HepG2 (cell line): ENCODE data around the gene HDAC4. TPM values are rescaled to one million over a fixed set of nuclear protein-coding genes. Genes with fewer than 3 reads are reported as not detected.

Source experiments
- ATF2 ChIP-seq: sonication (generic); formaldehyde crosslinking; IDR thresholded peaks from 2 replicates; pipeline ENCODE4 v1.4.0; 2020; ENCODE audit warnings: missing genetic modification reagents
- CBX5 ChIP-seq: sonication (generic); formaldehyde crosslinking; IDR thresholded peaks from 2 replicates; pipeline ENCODE4 v1.4.0; 2020; ENCODE audit warnings: missing genetic modification reagents, borderline replicate concordance
- EHMT2 ChIP-seq: fragments of 200-600 bp; sonication (generic); IDR thresholded peaks from 2 replicates; pipeline ENCODE4 v1.7.0; 2017; ENCODE audit warnings: antibody characterized with exemption, low read depth, low read length, borderline replicate concordance
- FOXK2 ChIP-seq: fragments of 450-650 bp; IDR thresholded peaks from 2 replicates; pipeline ENCODE4 v1.6.1; 2016
- FOXP1 ChIP-seq, 2 experiments: fragments of 450-650 bp in 1 of 2; IDR thresholded peaks; 2 replicates each; pipeline ENCODE4 v1.6.1; 2017 to 2018; ENCODE audit warnings: antibody characterized with exemption in 1 of 2
- GFI1 ChIP-seq: sonication (generic); formaldehyde crosslinking; IDR thresholded peaks from 2 replicates; pipeline ENCODE4 v1.5.0; 2020; ENCODE audit warnings: missing genetic modification reagents, mild to moderate bottlenecking, borderline replicate concordance
- HNF4G ChIP-seq, 2 experiments: sonication (generic) in 1 of 2; formaldehyde crosslinking in 1 of 2; IDR thresholded peaks; 2 replicates each; pipeline versions ENCODE4 v1.4.0 to v1.6.1; 2011 to 2020; ENCODE audit warnings: borderline replicate concordance in 2 of 2, low read depth in 2 of 2, mild to moderate bottlenecking in 2 of 2, low read length in 1 of 2, missing genetic modification reagents in 1 of 2, moderate library complexity in 1 of 2
- NFKB2 ChIP-seq: sonication (generic); formaldehyde crosslinking; IDR thresholded peaks from 2 replicates; pipeline ENCODE4 v1.4.0; 2020; ENCODE audit warnings: missing genetic modification reagents, borderline replicate concordance
- POLR2AphosphoS2 ChIP-seq: IDR thresholded peaks from 2 replicates; pipeline ENCODE4 v1.6.1; 2011; ENCODE audit warnings: low read depth, low read length, improper control_type of control experiment
- PRPF4 ChIP-seq: fragments of 200-400 bp; formaldehyde crosslinking; IDR thresholded peaks from 2 replicates; pipeline ENCODE4 v1.6.1; 2016; ENCODE audit warnings: low read length, low read depth; ENCODE audit not compliant: poor library complexity, severe bottlenecking
- RXRA ChIP-seq: sonication (generic); formaldehyde crosslinking; IDR thresholded peaks from 2 replicates; pipeline ENCODE4 v1.5.1; 2020; ENCODE audit warnings: missing genetic modification reagents
- SMAD3 ChIP-seq: sonication (generic); formaldehyde crosslinking; IDR thresholded peaks from 2 replicates; pipeline ENCODE4 v1.4.0; 2020; ENCODE audit warnings: missing genetic modification reagents
- SNAI1 ChIP-seq: sonication (generic); formaldehyde crosslinking; IDR thresholded peaks from 2 replicates; pipeline ENCODE4 v1.5.0; 2020; ENCODE audit warnings: mild to moderate bottlenecking, missing genetic modification reagents, borderline replicate concordance
- SOX13 ChIP-seq, 3 experiments: fragments of 450-650 bp in 1 of 3; sonication (generic) in 1 of 3; formaldehyde crosslinking in 1 of 3; IDR thresholded peaks in 2 of 3; conservative IDR thresholded peaks in 1 of 3; 2 replicates each; pipeline versions ENCODE4 v1.5.0 to v1.6.1; 2016 to 2020; ENCODE audit warnings: antibody characterized with exemption in 1 of 3, mild to moderate bottlenecking in 1 of 3, missing compliant biosample characterization in 1 of 3, missing genetic modification reagents in 1 of 3, moderate library complexity in 1 of 3
- THAP11 ChIP-seq: IDR thresholded peaks from 2 replicates; pipeline ENCODE4 v1.6.1; 2016; ENCODE audit warnings: missing biosample characterization, missing genetic modification reagents
- ZBTB42 ChIP-seq: sonication (generic); formaldehyde crosslinking; IDR thresholded peaks from 2 replicates; pipeline ENCODE4 v1.5.0; 2020; ENCODE audit warnings: mild to moderate bottlenecking, missing genetic modification reagents
- ZNF12 ChIP-seq: sonication (generic); formaldehyde crosslinking; IDR thresholded peaks from 2 replicates; pipeline ENCODE4 v1.5.0; 2020; ENCODE audit warnings: missing genetic modification reagents
- ZNF234 ChIP-seq: sonication (generic); formaldehyde crosslinking; conservative IDR thresholded peaks from 2 replicates; pipeline ENCODE4 v1.5.1; 2020; ENCODE audit warnings: mild to moderate bottlenecking, missing genetic modification reagents
- ZNF333 ChIP-seq: sonication (generic); formaldehyde crosslinking; IDR thresholded peaks from 2 replicates; pipeline ENCODE4 v1.4.0; 2020; ENCODE audit warnings: mild to moderate bottlenecking, missing genetic modification reagents, borderline replicate concordance
- ZNF34 ChIP-seq: sonication (generic); formaldehyde crosslinking; IDR thresholded peaks from 2 replicates; pipeline ENCODE4 v1.4.0; 2020; ENCODE audit warnings: mild to moderate bottlenecking, missing genetic modification reagents, borderline replicate concordance
- ZNF354B ChIP-seq: sonication (generic); formaldehyde crosslinking; IDR thresholded peaks from 2 replicates; pipeline ENCODE4 v1.8.0; 2022; ENCODE audit warnings: mild to moderate bottlenecking, missing genetic modification reagents
- ZNF383 ChIP-seq: sonication (generic); formaldehyde crosslinking; IDR thresholded peaks from 2 replicates; pipeline ENCODE4 v1.4.0; 2020; ENCODE audit warnings: missing genetic modification reagents, mild to moderate bottlenecking, borderline replicate concordance
- ZNF44 ChIP-seq: sonication (generic); formaldehyde crosslinking; IDR thresholded peaks from 2 replicates; pipeline ENCODE4 v1.5.1; 2020; ENCODE audit warnings: mild to moderate bottlenecking, missing genetic modification reagents
- ZNF574 ChIP-seq: sonication (generic); formaldehyde crosslinking; IDR thresholded peaks from 2 replicates; pipeline ENCODE4 v1.4.0; 2020; ENCODE audit warnings: missing genetic modification reagents
- ZNF605 ChIP-seq: sonication (generic); formaldehyde crosslinking; IDR thresholded peaks from 2 replicates; pipeline ENCODE4 v1.8.0; 2022; ENCODE audit warnings: mild to moderate bottlenecking, missing genetic modification reagents
- ZNF619 ChIP-seq: sonication (generic); formaldehyde crosslinking; IDR thresholded peaks from 2 replicates; pipeline ENCODE4 v1.4.0; 2020; ENCODE audit warnings: mild to moderate bottlenecking, missing genetic modification reagents
- ZNF678 ChIP-seq: sonication (generic); formaldehyde crosslinking; IDR thresholded peaks from 2 replicates; pipeline ENCODE4 v1.4.0; 2020; ENCODE audit warnings: mild to moderate bottlenecking, missing genetic modification reagents
- ZNF788 ChIP-seq: sonication (generic); formaldehyde crosslinking; IDR thresholded peaks from 2 replicates; pipeline ENCODE4 v1.5.0; 2020; ENCODE audit warnings: mild to moderate bottlenecking, missing genetic modification reagents, borderline replicate concordance
- ZZZ3 ChIP-seq: sonication (generic); formaldehyde crosslinking; IDR thresholded peaks from 2 replicates; pipeline ENCODE4 v1.4.0; 2020; ENCODE audit warnings: missing genetic modification reagents, mild to moderate bottlenecking, borderline replicate concordance
- polyA plus RNA-seq, 8 experiments: library from polyadenylated mRNA; depleted of rRNA in 3 of 8; stranded (reverse) in 7 of 8; unstranded in 1 of 8; fragments of >200 nt; fragmentation: Illumina TruSeq in 4 of 8; extraction: Trizol in 4 of 8; gene quantifications; 2 replicates each; pipeline versions ENCODE4 v1.2.1 to v1.2.3, GENCODE V29; 2011 to 2016; ENCODE audit warnings: low read depth in 4 of 8, missing spikeins in 1 of 8, mixed read lengths in 1 of 8; ENCODE audit not compliant: insufficient read depth in 1 of 8
- total RNA-seq, 5 experiments: library from RNA; depleted of rRNA; stranded (reverse); fragments of >200 nt; fragmentation: Illumina TruSeq; extraction: Trizol; gene quantifications; 2 replicates each; pipeline ENCODE4 v1.2.3, GENCODE V29; 2016; ENCODE audit warnings: low read depth in 1 of 5

The HDAC4 gene
- total and polyA plus RNA-seq, 2 of the 13 experiments (the other 11 are each of a cell fraction or from before 2014, with no cell fraction given) = 10.1 to 11.5 TPM

- TF ChIP-seq HNF4G (IDR thresholded peaks at IDR 0.05; ENCODE audit: borderline replicate concordance, low read depth, low read length) (peak; percentile 4; the same call in 1 of the 2 replicates), HNF4G (CRISPR knock-in tag; IDR thresholded peaks at IDR 0.05; ENCODE audit: borderline replicate concordance, low read depth) (no peak), ZBTB42 (CRISPR knock-in tag) (no peak; the same call in 1 of the 2 replicates), ATF2 (CRISPR knock-in tag) (no peak), ZNF383 (no peak), PRPF4 (peak; percentile 78), ZZZ3 (CRISPR knock-in tag) (no peak), ZNF788 (no peak), EHMT2 (0 out of 2 replicates have a peak, but pooled peaks have one; percentile 22), SMAD3 (CRISPR knock-in tag) (no peak), ZNF333 (no peak), ZNF619 (CRISPR knock-in tag) (no peak), SOX13 (IDR thresholded peaks at IDR 0.05) (no peak), SOX13 (CRISPR knock-in tag; conservative IDR thresholded peaks at IDR 0.05 in 1 of 2, IDR thresholded peaks at IDR 0.05 in 1 of 2) (no peak), ZNF574 (CRISPR knock-in tag) (no peak), CBX5 (CRISPR knock-in tag) (no peak), FOXK2 (no peak), POLR2AphosphoS2 (no peak), ZNF354B (no peak), ZNF678 (no peak), ZNF234 (no peak), THAP11 (CRISPR knock-in tag) (no peak), ZNF605 (CRISPR knock-in tag) (peak; percentile 14; the same call in 1 of the 2 replicates), GFI1 (CRISPR knock-in tag) (peak; percentile 66; the same call in 1 of the 2 replicates), NFKB2 (no peak), ZNF12 (CRISPR knock-in tag) (no peak), ZNF34 (no peak), ZNF44 (CRISPR knock-in tag) (0 out of 2 replicates have a peak, but pooled peaks have one; percentile 7), SNAI1 (no peak), RXRA (CRISPR knock-in tag) (no peak), FOXP1 (IDR thresholded peaks at IDR 0.05) (no peak), FOXP1 (CRISPR knock-in tag; IDR thresholded peaks at IDR 0.05) (no peak)
Observed at GRCh38 chr2:239401881-239402233, 1.0 kb upstream of the HDAC4 start (continued).
